ENCODE results near the gene CLCN1.

DNA sequence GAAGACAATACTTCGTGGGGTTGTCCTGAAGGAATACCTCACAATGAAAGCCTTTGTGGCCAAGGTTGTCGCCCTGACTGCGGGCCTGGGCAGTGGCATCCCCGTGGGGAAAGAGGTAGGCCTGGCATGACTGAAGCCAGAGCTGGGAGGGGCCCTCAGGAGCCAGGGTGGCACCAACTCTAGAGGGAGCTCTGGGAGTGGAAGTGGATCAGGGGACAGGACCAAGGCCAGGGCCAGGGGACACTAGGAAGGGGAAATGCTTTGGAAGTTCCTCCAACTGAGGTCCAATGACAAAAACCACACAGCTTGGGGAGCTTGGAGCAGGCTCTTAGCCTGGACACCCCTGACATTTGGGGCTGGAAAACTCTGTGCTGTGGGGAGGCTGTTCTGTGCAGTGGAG, 5.8 kb downstream of the CLCN1 start:
- TF ChIP-seq EZH2phosphoT487 (IDR thresholded peaks at IDR 0.05; ENCODE audit: borderline replicate concordance, low read depth, low read length) = no peak
- TF ChIP-seq, protein P1, sequence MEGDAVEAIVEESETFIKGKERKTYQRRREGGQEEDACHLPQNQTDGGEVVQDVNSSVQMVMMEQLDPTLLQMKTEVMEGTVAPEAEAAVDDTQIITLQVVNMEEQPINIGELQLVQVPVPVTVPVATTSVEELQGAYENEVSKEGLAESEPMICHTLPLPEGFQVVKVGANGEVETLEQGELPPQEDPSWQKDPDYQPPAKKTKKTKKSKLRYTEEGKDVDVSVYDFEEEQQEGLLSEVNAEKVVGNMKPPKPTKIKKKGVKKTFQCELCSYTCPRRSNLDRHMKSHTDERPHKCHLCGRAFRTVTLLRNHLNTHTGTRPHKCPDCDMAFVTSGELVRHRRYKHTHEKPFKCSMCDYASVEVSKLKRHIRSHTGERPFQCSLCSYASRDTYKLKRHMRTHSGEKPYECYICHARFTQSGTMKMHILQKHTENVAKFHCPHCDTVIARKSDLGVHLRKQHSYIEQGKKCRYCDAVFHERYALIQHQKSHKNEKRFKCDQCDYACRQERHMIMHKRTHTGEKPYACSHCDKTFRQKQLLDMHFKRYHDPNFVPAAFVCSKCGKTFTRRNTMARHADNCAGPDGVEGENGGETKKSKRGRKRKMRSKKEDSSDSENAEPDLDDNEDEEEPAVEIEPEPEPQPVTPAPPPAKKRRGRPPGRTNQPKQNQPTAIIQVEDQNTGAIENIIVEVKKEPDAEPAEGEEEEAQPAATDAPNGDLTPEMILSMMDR (conservative IDR thresholded peaks at IDR 0.05; ENCODE audit: low read length) = no peak

Measured in OCI-LY7 (cell line).